Endothelial cell of umbilical vein (primary cell): Measurements from ENCODE around the gene TFPI2. TPM values are rescaled to one million over a fixed set of nuclear protein-coding genes. Genes with fewer than 3 reads are reported as not detected.

Source experiments
- BruUV-seq: library from RNA; stranded (reverse); fragments of 400-500 nt; replicated peaks from 2 replicates; lab custom pipeline; 2021; lab: Mats Ljungman, UMichigan
- CTCF ChIA-PET: fragments of 300-600, 350-600 bp; sonication (Branson Sonifier 250); formaldehyde crosslinking; loops from one replicate; lab custom pipeline; 2021; ENCODE audit warnings: antibody characterized with exemption, inconsistent platforms; lab: Charles Lee
- POLR2A ChIA-PET: fragments of 300-600, 350-600 bp; sonication (Branson Sonifier 250); formaldehyde crosslinking; loops from one replicate; lab custom pipeline; 2021; ENCODE audit warnings: antibody characterized with exemption, inconsistent platforms; lab: Charles Lee
- DNase-seq: peaks from one replicate; pipeline ENCODE4 v3.0.0-alpha.2; 2011; ENCODE audit warnings: low read depth, low spot score
- FAIRE-seq: peaks from 2 replicates; lab custom pipeline; 2011; peaks lifted over from hg19 to GRCh38; lab: Jason Lieb, UNC
- H2AFZ ChIP-seq: 2 replicates; pipeline ENCODE4 v1.6.0; 2012; ENCODE audit warnings: low read depth, low read length, control low read depth, inconsistent platforms
- H3K27ac ChIP-seq: 2 replicates; pipeline ENCODE4 v1.5.1; 2011; ENCODE audit warnings: low read depth, mild to moderate bottlenecking, control low read depth, low read length, moderate library complexity; ENCODE audit not compliant: insufficient read depth
- H3K27me3 ChIP-seq, 2 experiments: 2 replicates each; pipeline versions ENCODE4 v1.6.0 to v1.6.1; 2011; ENCODE audit warnings: low read length in 2 of 2, mixed read lengths in 1 of 2; ENCODE audit not compliant: control insufficient read depth in 2 of 2, insufficient read depth in 2 of 2
- H3K36me3 ChIP-seq, 2 experiments: 2 replicates in 1 of 2; 3 replicates in 1 of 2; pipeline ENCODE4 v1.5.1; 2011; ENCODE audit warnings: low read length in 2 of 2, mild to moderate bottlenecking in 1 of 2, moderate library complexity in 1 of 2; ENCODE audit not compliant: control insufficient read depth in 2 of 2, insufficient read depth in 2 of 2; ENCODE audit errors: extremely low read depth in 1 of 2
- H3K4me1 ChIP-seq: 3 replicates; pipeline ENCODE4 v1.5.1; 2011; ENCODE audit warnings: mild to moderate bottlenecking, low read length; ENCODE audit not compliant: control insufficient read depth, insufficient read depth; ENCODE audit errors: extremely low read depth
- H3K4me2 ChIP-seq: 2 replicates; pipeline ENCODE4 v1.6.1; 2011; ENCODE audit warnings: low read length, control low read depth, mixed read lengths; ENCODE audit not compliant: insufficient read depth
- H3K4me3 ChIP-seq, 3 experiments: fragments of 200-600 bp in 1 of 3; sonication (generic), shearing (Covaris generic) in 1 of 3; replicated peaks in 1 of 3; 2 replicates each; pipeline ENCODE4 v1.5.1; 2011 to 2016; ENCODE audit warnings: control low read depth in 3 of 3, low read length in 3 of 3, mild to moderate bottlenecking in 2 of 3, inconsistent platforms in 1 of 3, low read depth in 1 of 3, moderate library complexity in 1 of 3; ENCODE audit not compliant: insufficient read depth in 1 of 3
- H3K79me2 ChIP-seq: 2 replicates; pipeline ENCODE4 v1.6.0; 2012; ENCODE audit warnings: low read length, inconsistent platforms; ENCODE audit not compliant: control insufficient read depth, insufficient read depth
- H3K9ac ChIP-seq: replicated peaks from 2 replicates; pipeline ENCODE3; 2011; ENCODE audit warnings: low read length, control low read depth; ENCODE audit not compliant: insufficient read depth; ENCODE audit errors: extremely low read depth
- H3K9me1 ChIP-seq: replicated peaks from 3 replicates; pipeline ENCODE4 v1.6.0; 2011; ENCODE audit warnings: mild to moderate bottlenecking, low read length; ENCODE audit not compliant: control insufficient read depth, insufficient read depth; ENCODE audit errors: extremely low read depth
- H3K9me3 ChIP-seq: replicated peaks from 2 replicates; pipeline ENCODE4 v1.5.1; 2012; ENCODE audit warnings: low read length, inconsistent platforms; ENCODE audit not compliant: control insufficient read depth, insufficient read depth
- H4K20me1 ChIP-seq: replicated peaks from 2 replicates; pipeline ENCODE3; 2011; ENCODE audit warnings: mild to moderate bottlenecking, low read length; ENCODE audit not compliant: control insufficient read depth, insufficient read depth; ENCODE audit errors: extremely low read depth
- CTCF ChIP-seq, 2 donors: IDR thresholded peaks; 1 replicate in 1 of 2; 2 replicates in 1 of 2; pipeline ENCODE4 v1.5.1; 2011; ENCODE audit warnings: low read length in 2 of 2, mild to moderate bottlenecking in 2 of 2, moderate library complexity in 2 of 2, control low read depth in 1 of 2, inconsistent platforms in 1 of 2, low read depth in 1 of 2; ENCODE audit not compliant: insufficient read depth in 1 of 2; ENCODE audit errors: extremely low read depth in 1 of 2
- EZH2 ChIP-seq: IDR thresholded peaks from 2 replicates; pipeline ENCODE4 v1.6.1; 2012; ENCODE audit warnings: borderline replicate concordance, low read depth, mild to moderate bottlenecking, moderate library complexity, low read length, inconsistent platforms; ENCODE audit not compliant: severe bottlenecking
- FOS ChIP-seq: IDR thresholded peaks from 2 replicates; pipeline ENCODE4 v1.6.1; 2011; ENCODE audit warnings: mild to moderate bottlenecking, low read length, moderate library complexity, borderline replicate concordance; ENCODE audit not compliant: insufficient read depth
- GATA2 ChIP-seq: IDR thresholded peaks from 2 replicates; pipeline ENCODE4 v1.7.0; 2011; ENCODE audit warnings: low read depth, mild to moderate bottlenecking, moderate library complexity, mixed read lengths, low read length; ENCODE audit not compliant: insufficient read length, insufficient read depth
- JUN ChIP-seq: IDR thresholded peaks from 2 replicates; pipeline ENCODE4 v1.6.1; 2011; ENCODE audit warnings: borderline replicate concordance, low read depth; ENCODE audit not compliant: insufficient read length, insufficient read depth
- MAX ChIP-seq: IDR thresholded peaks from 2 replicates; pipeline ENCODE4 v1.6.1; 2011; ENCODE audit not compliant: insufficient read depth, insufficient read length
- MYC ChIP-seq: IDR thresholded peaks from one replicate; pipeline ENCODE4 v1.6.1; 2011; ENCODE audit warnings: mild to moderate bottlenecking, low read depth, low read length
- POLR2A ChIP-seq: IDR thresholded peaks from 2 replicates; pipeline ENCODE4 v1.6.1; 2012; ENCODE audit warnings: low read depth, mild to moderate bottlenecking, control low read depth, low read length
- POLR2AphosphoS5 ChIP-seq: IDR thresholded peaks from 2 replicates; pipeline ENCODE4 v1.6.1; 2012; ENCODE audit warnings: low read depth, mild to moderate bottlenecking, control low read depth, low read length, moderate library complexity; ENCODE audit not compliant: insufficient read depth
- dilution Hi-C: fragments of 300-500 bp; cut with MboI; formaldehyde crosslinking; loops from one replicate; pipeline ENCODE4 v1.15.0; 2019; ENCODE audit warnings: low sequenced_read_pairs; ENCODE audit not compliant: extremely low pct_ligation_motif_present
- intact Hi-C: fragments of 100-400 bp; cut with micrococcal nuclease; formaldehyde crosslinking; loops from one replicate; pipeline ENCODE4 v1.10.0; 2022
- polyA plus RNA-seq, 4 experiments: library from polyadenylated mRNA; depleted of rRNA in 3 of 4; stranded (reverse) in 3 of 4; unstranded in 1 of 4; fragments of >200 nt; gene quantifications; 2 replicates each; pipeline versions ENCODE4 v1.2.1 to v1.2.3, GENCODE V29; 2011 to 2012; ENCODE audit warnings: missing spikeins in 1 of 4
- total RNA-seq: library from RNA; stranded (reverse); gene quantifications from 2 replicates; pipeline ENCODE4 v1.2.3, GENCODE V29; 2021

Gene TFPI2
- total and polyA plus RNA-seq, 2 donors (not counting 3 experiments of a cell fraction or from before 2014, with no cell fraction given), result 49.9 to 65.9 TPM

DNA sequence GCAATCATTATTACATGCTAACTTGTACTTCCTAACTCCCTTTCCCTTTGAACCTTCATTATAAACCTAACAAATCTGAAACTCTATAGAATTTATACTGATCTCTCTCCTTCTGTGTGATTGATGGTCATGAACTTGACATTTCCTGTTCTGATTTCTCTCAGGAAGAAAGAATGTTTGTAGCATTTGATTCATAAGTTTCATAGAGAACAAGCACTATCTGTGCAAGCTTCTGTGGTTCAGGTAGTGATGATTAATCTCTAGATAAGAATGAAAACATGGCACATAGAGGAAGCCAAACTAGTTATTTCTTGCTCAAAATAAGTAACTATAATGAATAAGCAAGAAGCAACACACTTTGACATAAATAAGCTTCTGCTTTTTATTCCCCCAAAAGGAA lies 34.2 kb downstream of the TFPI2 start:
- no peak overlapping the region for H3K4me3 ChIP-seq
- peaks cover 0 to 1% of the 10 kb centered on the region in 2 experiments for H3K27me3 ChIP-seq
- FAIRE-seq, result peak; percentile 57
- H3K27ac ChIP-seq, result no peak overlapping the region
- BruUV-seq, result no TSS peak
- peak; percentile 44 for DNase-seq
- H3K4me1 ChIP-seq, result peaks cover 4% of the 10 kb centered on the region
- TF ChIP-seq MAX, result no peak
- no peak for TF ChIP-seq POLR2AphosphoS5
- TF ChIP-seq FOS, result peak; percentile 75
- TF ChIP-seq GATA2, result peak; percentile 84
- H3K9me1 ChIP-seq, result no peaks in the 10 kb centered on the region
- H3K79me2 ChIP-seq, result no peaks in the 10 kb centered on the region
- H3K36me3 ChIP-seq, result no peaks in the 10 kb centered on the region
- no peaks in the 10 kb centered on the region for H4K20me1 ChIP-seq
- intact Hi-C loops (no loop called here), dilution Hi-C loops (no loop called here)
- ChIA-PET POLR2A (no interaction called here), CTCF (interaction anchor here (1.0 to 1.3 kb wide), 3 partner anchors 9 to 46 kb away, joined by 3 to 4 read pairs (median 3); no protein-coding TSS in a partner anchor)
- no peaks in the 10 kb centered on the region for H3K9me3 ChIP-seq
- no peak overlapping the region for H2AFZ ChIP-seq
- H3K4me2 ChIP-seq, result peak overlapping the region; percentile 38
- H3K9ac ChIP-seq, result no peak overlapping the region

DNA sequence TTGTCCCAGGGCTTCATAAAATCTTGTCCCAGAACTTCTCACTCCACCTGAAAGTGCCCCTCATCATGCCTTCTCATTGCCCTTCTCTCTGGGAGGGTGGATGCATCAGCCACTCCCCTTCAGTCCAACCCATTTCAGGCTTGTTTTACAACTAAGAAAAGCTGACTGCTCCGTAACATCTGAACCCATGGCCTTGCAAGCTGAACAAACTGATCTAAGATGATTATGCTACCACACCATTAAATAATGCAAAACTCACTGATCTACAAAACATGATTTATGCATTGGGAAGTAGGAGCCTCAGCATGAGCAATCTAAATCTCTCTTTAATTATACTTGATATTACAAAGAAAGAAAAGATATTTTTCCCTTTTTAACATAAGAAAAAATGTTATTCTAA lies 34.8 kb downstream of the TFPI2 start:
- Histone ChIP-seq H3K27ac (no peak overlapping the region), H3K9ac (no peak overlapping the region), H3K4me1 (peaks cover 4% of the 10 kb centered on the region), H3K27me3 (peaks cover 0 to 1% of the 10 kb centered on the region in 2 experiments), H3K9me1 (no peaks in the 10 kb centered on the region), H3K4me3 (no peak overlapping the region), H3K4me2 (no peak overlapping the region), H4K20me1 (no peaks in the 10 kb centered on the region), H3K9me3 (no peaks in the 10 kb centered on the region), H3K79me2 (no peaks in the 10 kb centered on the region), H2AFZ (no peak overlapping the region), H3K36me3 (no peaks in the 10 kb centered on the region)
- FAIRE-seq, result no peak
- POLR2A ChIA-PET, result no interaction called here
- no peak for TF ChIP-seq MYC
- no peak for TF ChIP-seq POLR2A
- no peak for TF ChIP-seq FOS
- TF ChIP-seq CTCF (IDR thresholded peaks at IDR 0.05; ENCODE audit: extremely low read depth in 1 of 2, insufficient read depth in 1 of 2, low read depth in 1 of 2, low read length in 2 of 2), result no peak
- TF ChIP-seq POLR2AphosphoS5, result no peak
- TF ChIP-seq JUN, result no peak
- no peak for TF ChIP-seq MAX
- TF ChIP-seq GATA2, result no peak
- TF ChIP-seq EZH2, result no peak
- CTCF ChIA-PET, result interaction anchor here (1.0 to 1.3 kb wide), 3 partner anchors 9 to 47 kb away, joined by 3 to 4 read pairs (median 3); no protein-coding TSS in a partner anchor
- BruUV-seq, result no TSS peak
- dilution Hi-C loops, result no loop called here
- DNase-seq, result no peak
- intact Hi-C loops, result no loop called here
